WTC11 (cell line): ENCODE results near the gene KAZN. TPM values are rescaled to one million over a fixed set of nuclear protein-coding genes. Genes with fewer than 3 reads are reported as not detected.

Source experiments
- ATAC-seq: fragments of 200-7000 bp; cut with Tn5 transposase; 2 replicates; pipeline ENCODE4 v1.10.0; 2021; ENCODE audit warnings: mild to moderate bottlenecking, moderate library complexity
- CTCF ChIA-PET: fragments of 300-600 bp; sonication (Branson Sonifier 250); formaldehyde crosslinking; loops from one replicate; lab custom pipeline; 2021; ENCODE audit warnings: antibody characterized with exemption; lab: Charles Lee
- POLR2A ChIA-PET: fragments of 350-600 bp; sonication (Branson Sonifier 250); formaldehyde crosslinking; loops from one replicate; lab custom pipeline; 2021; ENCODE audit warnings: antibody characterized with exemption; lab: Charles Lee
- DNase-seq: peaks from one replicate; pipeline ENCODE4 v3.0.0; 2021; ENCODE audit warnings: low spot score
- H3K27ac Mint-ChIP-seq: 2 replicates; pipeline ENCODE4 v1.8.0; 2021; ENCODE audit warnings: mixed read lengths
- H3K27me3 Mint-ChIP-seq: 2 replicates; pipeline ENCODE4 v1.8.0; 2021; ENCODE audit warnings: low read depth, mild to moderate bottlenecking, moderate library complexity, mixed read lengths
- H3K36me3 Mint-ChIP-seq: 2 replicates; pipeline ENCODE4 v1.8.0; 2021; ENCODE audit warnings: mixed read lengths
- H3K4me1 Mint-ChIP-seq: 2 replicates; pipeline ENCODE4 v1.8.0; 2022; ENCODE audit warnings: mixed read lengths
- H3K4me3 Mint-ChIP-seq: 2 replicates; pipeline ENCODE4 v1.8.0; 2021; ENCODE audit warnings: mild to moderate bottlenecking, moderate library complexity, mixed read lengths
- H3K9me3 Mint-ChIP-seq: 2 replicates; pipeline ENCODE4 v1.8.0; 2021; ENCODE audit warnings: mixed read lengths
- CREB1 ChIP-seq: sonication (generic); formaldehyde crosslinking; IDR thresholded peaks from 2 replicates; pipeline ENCODE4 v1.8.0; 2023; ENCODE audit warnings: mild to moderate bottlenecking, missing genetic modification reagents
- ESRRA ChIP-seq: sonication (generic); formaldehyde crosslinking; IDR thresholded peaks from 2 replicates; pipeline ENCODE4 v1.8.1; 2022; ENCODE audit warnings: mild to moderate bottlenecking, missing genetic modification reagents, borderline replicate concordance
- ETV6 ChIP-seq: sonication (generic); formaldehyde crosslinking; IDR thresholded peaks from 2 replicates; pipeline ENCODE4 v1.8.1; 2022; ENCODE audit warnings: mild to moderate bottlenecking, missing genetic modification reagents
- FOXP1 ChIP-seq: sonication (generic); formaldehyde crosslinking; IDR thresholded peaks from 2 replicates; pipeline ENCODE4 v1.8.0; 2022; ENCODE audit warnings: missing genetic modification reagents, mild to moderate bottlenecking, moderate library complexity, borderline replicate concordance
- GRHL2 ChIP-seq: fragments of 250-450 bp; sonication (Bioruptor Pico); IDR thresholded peaks from 2 replicates; pipeline ENCODE4 v1.8.0; 2022; ENCODE audit warnings: mild to moderate bottlenecking, moderate library complexity; ENCODE audit not compliant: insufficient replicate concordance, severe bottlenecking
- NFYB ChIP-seq: sonication (generic); formaldehyde crosslinking; conservative IDR thresholded peaks from 2 replicates; pipeline ENCODE4 v1.8.0; 2022; ENCODE audit warnings: low read depth, missing genetic modification reagents
- NR1H2 ChIP-seq: sonication (generic); formaldehyde crosslinking; IDR thresholded peaks from 2 replicates; pipeline ENCODE4 v1.9.0; 2021; ENCODE audit warnings: mild to moderate bottlenecking, moderate library complexity, missing genetic modification reagents
- OVOL2 ChIP-seq: fragments of 250-450 bp; sonication (Bioruptor Pico); IDR thresholded peaks from 2 replicates; pipeline ENCODE4 v1.9.0; 2021; ENCODE audit warnings: mild to moderate bottlenecking, borderline replicate concordance
- PRRX2 ChIP-seq: fragments of 250-450 bp; sonication (Bioruptor Pico); IDR thresholded peaks from 2 replicates; pipeline ENCODE4 v1.8.0; 2021; ENCODE audit warnings: mild to moderate bottlenecking
- RORB ChIP-seq: fragments of 250-450 bp; sonication (Bioruptor Pico); IDR thresholded peaks from 2 replicates; pipeline ENCODE4 v1.9.0; 2021; ENCODE audit warnings: mild to moderate bottlenecking
- SOX15 ChIP-seq: fragments of 250-450 bp; sonication (Bioruptor Pico); IDR thresholded peaks from 2 replicates; pipeline ENCODE4 v1.9.0; 2021; ENCODE audit warnings: mild to moderate bottlenecking
- TEAD4 ChIP-seq: sonication (generic); formaldehyde crosslinking; IDR thresholded peaks from 2 replicates; pipeline ENCODE4 v1.8.0; 2022; ENCODE audit warnings: mild to moderate bottlenecking, missing genetic modification reagents
- ZNF121 ChIP-seq: sonication (generic); formaldehyde crosslinking; IDR thresholded peaks from 2 replicates; pipeline ENCODE4 v1.8.0; 2023; ENCODE audit warnings: missing genetic modification reagents
- ZNF138 ChIP-seq: sonication (generic); formaldehyde crosslinking; conservative IDR thresholded peaks from 2 replicates; pipeline ENCODE4 v1.8.1; 2022; ENCODE audit warnings: mild to moderate bottlenecking, moderate library complexity, missing genetic modification reagents
- ZNF232 ChIP-seq: sonication (generic); formaldehyde crosslinking; IDR thresholded peaks from 2 replicates; pipeline ENCODE4 v1.8.0; 2022; ENCODE audit warnings: mild to moderate bottlenecking, missing genetic modification reagents
- ZNF416 ChIP-seq: fragments of 250-450 bp; sonication (Bioruptor Pico); IDR thresholded peaks from 2 replicates; pipeline ENCODE4 v1.9.0; 2021; ENCODE audit warnings: mild to moderate bottlenecking, inconsistent platforms
- ZNF423 ChIP-seq: fragments of 250-450 bp; sonication (Bioruptor Pico); IDR thresholded peaks from 2 replicates; pipeline ENCODE4 v2.1.2; 2022; ENCODE audit warnings: mild to moderate bottlenecking, moderate library complexity
- total RNA-seq: library from RNA; stranded (reverse); gene quantifications from 3 replicates; pipeline ENCODE4 v1.2.3, GENCODE V29; 2021
- TF ChIP-seq, protein P1 (sequence below): sonication (generic); formaldehyde crosslinking; IDR thresholded peaks from 2 replicates; pipeline ENCODE4 v1.8.1; 2023; ENCODE audit warnings: mild to moderate bottlenecking, moderate library complexity, missing genetic modification reagents
- TF ChIP-seq, protein P2 (sequence below): sonication (generic); formaldehyde crosslinking; IDR thresholded peaks from 2 replicates; pipeline ENCODE4 v1.8.0; 2023; ENCODE audit warnings: missing genetic modification reagents
- TF ChIP-seq, protein P3 (sequence below): sonication (generic); formaldehyde crosslinking; IDR thresholded peaks from 2 replicates; pipeline ENCODE4 v1.8.1; 2022; ENCODE audit warnings: missing genetic modification reagents, borderline replicate concordance
- TF ChIP-seq, protein P4 (sequence below): fragments of 250-450 bp; sonication (Bioruptor Pico); IDR thresholded peaks from 2 replicates; pipeline ENCODE4 v1.8.0; 2021; ENCODE audit warnings: mild to moderate bottlenecking
- TF ChIP-seq, protein P5 (sequence below): sonication (generic); formaldehyde crosslinking; IDR thresholded peaks from 2 replicates; pipeline ENCODE4 v1.8.1; 2023; ENCODE audit warnings: mild to moderate bottlenecking, missing genetic modification reagents, moderate library complexity
- TF ChIP-seq, protein P6 (sequence below): sonication (generic); formaldehyde crosslinking; IDR thresholded peaks from 2 replicates; pipeline ENCODE4 v1.8.1; 2023; ENCODE audit warnings: mild to moderate bottlenecking, missing genetic modification reagents
- TF ChIP-seq, protein P7 (sequence below): fragments of 250-450 bp; sonication (Bioruptor Pico); IDR thresholded peaks from 2 replicates; pipeline ENCODE4 v1.9.0; 2021; ENCODE audit warnings: moderate library complexity, mild to moderate bottlenecking, inconsistent platforms, borderline replicate concordance
- TF ChIP-seq, protein P8 (sequence below): sonication (generic); formaldehyde crosslinking; conservative IDR thresholded peaks from 2 replicates; pipeline ENCODE4 v1.8.1; 2022; ENCODE audit warnings: mild to moderate bottlenecking, missing genetic modification reagents

KAZN gene
- total RNA-seq, 1 experiment from 2014 or later: 19.9 TPM

DNA sequence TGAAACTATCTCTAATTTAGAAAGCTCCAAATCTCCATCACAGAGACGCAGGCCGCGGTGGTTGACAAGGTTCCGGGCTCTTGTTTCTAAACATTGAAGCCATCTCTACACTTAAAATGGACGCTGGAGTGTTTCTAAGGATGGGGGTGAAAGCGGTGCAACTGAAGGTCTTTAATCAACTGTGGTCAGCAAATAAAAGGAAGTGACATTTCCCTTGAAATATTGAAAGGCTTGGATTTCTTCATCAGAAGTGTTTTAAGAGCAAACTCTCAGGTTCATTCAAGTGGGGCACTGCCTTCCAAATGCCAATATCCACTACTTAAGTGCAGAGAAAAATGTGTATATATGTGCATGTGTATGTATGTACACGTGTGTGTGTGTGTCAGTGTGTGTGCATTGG is 117.3 kb downstream of the KAZN start (continued):
- TF ChIP-seq, protein P1, sequence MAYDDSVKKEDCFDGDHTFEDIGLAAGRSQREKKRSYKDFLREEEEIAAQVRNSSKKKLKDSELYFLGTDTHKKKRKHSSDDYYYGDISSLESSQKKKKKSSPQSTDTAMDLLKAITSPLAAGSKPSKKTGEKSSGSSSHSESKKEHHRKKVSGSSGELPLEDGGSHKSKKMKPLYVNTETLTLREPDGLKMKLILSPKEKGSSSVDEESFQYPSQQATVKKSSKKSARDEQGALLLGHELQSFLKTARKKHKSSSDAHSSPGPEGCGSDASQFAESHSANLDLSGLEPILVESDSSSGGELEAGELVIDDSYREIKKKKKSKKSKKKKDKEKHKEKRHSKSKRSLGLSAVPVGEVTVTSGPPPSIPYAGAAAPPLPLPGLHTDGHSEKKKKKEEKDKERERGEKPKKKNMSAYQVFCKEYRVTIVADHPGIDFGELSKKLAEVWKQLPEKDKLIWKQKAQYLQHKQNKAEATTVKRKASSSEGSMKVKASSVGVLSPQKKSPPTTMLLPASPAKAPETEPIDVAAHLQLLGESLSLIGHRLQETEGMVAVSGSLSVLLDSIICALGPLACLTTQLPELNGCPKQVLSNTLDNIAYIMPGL (CRISPR knock-in tag): no peak
- no peak for TF ChIP-seq ZNF416 (CRISPR knock-in tag)
- TF ChIP-seq, protein P2, sequence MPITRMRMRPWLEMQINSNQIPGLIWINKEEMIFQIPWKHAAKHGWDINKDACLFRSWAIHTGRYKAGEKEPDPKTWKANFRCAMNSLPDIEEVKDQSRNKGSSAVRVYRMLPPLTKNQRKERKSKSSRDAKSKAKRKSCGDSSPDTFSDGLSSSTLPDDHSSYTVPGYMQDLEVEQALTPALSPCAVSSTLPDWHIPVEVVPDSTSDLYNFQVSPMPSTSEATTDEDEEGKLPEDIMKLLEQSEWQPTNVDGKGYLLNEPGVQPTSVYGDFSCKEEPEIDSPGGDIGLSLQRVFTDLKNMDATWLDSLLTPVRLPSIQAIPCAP (CRISPR knock-in tag): no peak
- TF ChIP-seq RORB (CRISPR knock-in tag): no peak
- TF ChIP-seq NFYB (CRISPR knock-in tag): no peak
- no peak for TF ChIP-seq NR1H2 (CRISPR knock-in tag)
- TF ChIP-seq, protein P3, sequence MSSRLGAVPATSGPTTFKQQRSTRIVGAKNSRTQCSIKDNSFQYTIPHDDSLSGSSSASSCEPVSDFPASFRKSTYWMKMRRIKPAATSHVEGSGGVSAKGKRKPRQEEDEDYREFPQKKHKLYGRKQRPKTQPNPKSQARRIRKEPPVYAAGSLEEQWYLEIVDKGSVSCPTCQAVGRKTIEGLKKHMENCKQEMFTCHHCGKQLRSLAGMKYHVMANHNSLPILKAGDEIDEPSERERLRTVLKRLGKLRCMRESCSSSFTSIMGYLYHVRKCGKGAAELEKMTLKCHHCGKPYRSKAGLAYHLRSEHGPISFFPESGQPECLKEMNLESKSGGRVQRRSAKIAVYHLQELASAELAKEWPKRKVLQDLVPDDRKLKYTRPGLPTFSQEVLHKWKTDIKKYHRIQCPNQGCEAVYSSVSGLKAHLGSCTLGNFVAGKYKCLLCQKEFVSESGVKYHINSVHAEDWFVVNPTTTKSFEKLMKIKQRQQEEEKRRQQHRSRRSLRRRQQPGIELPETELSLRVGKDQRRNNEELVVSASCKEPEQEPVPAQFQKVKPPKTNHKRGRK (CRISPR knock-in tag): no peak
- no peak for TF ChIP-seq FOXP1 (CRISPR knock-in tag)
- TF ChIP-seq, protein P4, sequence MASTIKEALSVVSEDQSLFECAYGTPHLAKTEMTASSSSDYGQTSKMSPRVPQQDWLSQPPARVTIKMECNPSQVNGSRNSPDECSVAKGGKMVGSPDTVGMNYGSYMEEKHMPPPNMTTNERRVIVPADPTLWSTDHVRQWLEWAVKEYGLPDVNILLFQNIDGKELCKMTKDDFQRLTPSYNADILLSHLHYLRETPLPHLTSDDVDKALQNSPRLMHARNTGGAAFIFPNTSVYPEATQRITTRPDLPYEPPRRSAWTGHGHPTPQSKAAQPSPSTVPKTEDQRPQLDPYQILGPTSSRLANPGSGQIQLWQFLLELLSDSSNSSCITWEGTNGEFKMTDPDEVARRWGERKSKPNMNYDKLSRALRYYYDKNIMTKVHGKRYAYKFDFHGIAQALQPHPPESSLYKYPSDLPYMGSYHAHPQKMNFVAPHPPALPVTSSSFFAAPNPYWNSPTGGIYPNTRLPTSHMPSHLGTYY: no peak
- TF ChIP-seq ZNF121 (CRISPR knock-in tag): no peak
- TF ChIP-seq, protein P5, sequence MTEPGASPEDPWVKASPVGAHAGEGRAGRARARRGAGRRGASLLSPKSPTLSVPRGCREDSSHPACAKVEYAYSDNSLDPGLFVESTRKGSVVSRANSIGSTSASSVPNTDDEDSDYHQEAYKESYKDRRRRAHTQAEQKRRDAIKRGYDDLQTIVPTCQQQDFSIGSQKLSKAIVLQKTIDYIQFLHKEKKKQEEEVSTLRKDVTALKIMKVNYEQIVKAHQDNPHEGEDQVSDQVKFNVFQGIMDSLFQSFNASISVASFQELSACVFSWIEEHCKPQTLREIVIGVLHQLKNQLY (CRISPR knock-in tag): no peak
- TF ChIP-seq PRRX2: no peak

DNA sequence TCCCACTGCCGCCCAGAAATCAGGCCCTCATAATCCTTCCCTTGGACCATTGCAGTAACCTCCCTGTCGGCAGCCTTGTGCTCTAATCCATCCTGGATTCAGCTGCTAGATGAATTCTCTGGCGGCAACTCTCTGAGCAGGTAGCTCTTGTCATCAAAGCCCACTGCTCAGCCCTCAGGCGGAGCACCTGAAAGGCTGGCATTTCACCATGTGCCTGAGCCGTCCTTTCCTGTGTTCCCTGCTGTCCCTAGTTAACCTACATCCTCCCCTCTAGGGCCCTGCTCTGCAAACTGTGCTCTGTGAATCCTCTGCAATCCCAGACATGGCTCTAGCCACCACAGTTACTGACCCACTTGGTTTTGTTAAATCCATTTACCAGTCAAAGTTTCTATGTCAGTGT is 118.0 kb downstream of the KAZN start:
- H3K9me3 Mint-ChIP-seq: peaks cover 8% of the 10 kb centered on the region
- no peaks in the 10 kb centered on the region; the same call in 1 of the 2 replicates for H3K27me3 Mint-ChIP-seq
- ChIA-PET CTCF (interaction anchor here (0.5 kb wide), 1 partner anchor 47 kb away, joined by 3 read pairs; no protein-coding TSS in a partner anchor), POLR2A (no interaction called here)
- H3K27ac Mint-ChIP-seq: 0 out of 2 replicates have a peak overlapping the region, but pooled peaks have one; percentile 66
- H3K4me1 Mint-ChIP-seq: peaks cover 32% of the 10 kb centered on the region
- no peaks in the 10 kb centered on the region for H3K36me3 Mint-ChIP-seq
- no peak for ATAC-seq
- no peak overlapping the region for H3K4me3 Mint-ChIP-seq
- DNase-seq: no peak
- TF ChIP-seq TEAD4 (CRISPR knock-in tag): no peak
- TF ChIP-seq ESRRA (CRISPR knock-in tag): no peak
- TF ChIP-seq OVOL2: no peak
- TF ChIP-seq ZNF138 (CRISPR knock-in tag): no peak
- no peak for TF ChIP-seq ZNF416 (CRISPR knock-in tag)
- TF ChIP-seq CREB1 (CRISPR knock-in tag): no peak

DNA sequence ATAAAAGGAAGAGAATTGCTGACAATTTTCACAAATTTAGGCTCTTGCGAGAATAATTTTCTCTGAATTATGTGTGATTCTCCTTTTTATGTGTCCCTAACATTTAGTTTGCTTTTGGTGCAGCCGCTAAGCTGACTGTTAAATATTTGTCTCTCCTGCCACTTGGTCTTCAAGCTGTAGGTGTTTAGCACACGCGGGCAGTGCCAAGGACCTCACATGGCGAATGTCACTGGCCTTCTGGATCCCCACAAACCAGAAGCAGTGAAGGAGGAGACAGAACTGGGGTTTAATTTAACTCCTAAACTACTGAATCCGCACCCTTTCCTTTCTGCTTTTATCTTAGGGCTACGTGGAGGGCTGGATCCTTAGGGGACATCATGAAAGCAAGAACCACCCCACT is 120.0 kb downstream of the KAZN start:
- DNase-seq (no peak), ATAC-seq (no peak)
- POLR2A ChIA-PET: no interaction called here
- TF ChIP-seq, protein P6, sequence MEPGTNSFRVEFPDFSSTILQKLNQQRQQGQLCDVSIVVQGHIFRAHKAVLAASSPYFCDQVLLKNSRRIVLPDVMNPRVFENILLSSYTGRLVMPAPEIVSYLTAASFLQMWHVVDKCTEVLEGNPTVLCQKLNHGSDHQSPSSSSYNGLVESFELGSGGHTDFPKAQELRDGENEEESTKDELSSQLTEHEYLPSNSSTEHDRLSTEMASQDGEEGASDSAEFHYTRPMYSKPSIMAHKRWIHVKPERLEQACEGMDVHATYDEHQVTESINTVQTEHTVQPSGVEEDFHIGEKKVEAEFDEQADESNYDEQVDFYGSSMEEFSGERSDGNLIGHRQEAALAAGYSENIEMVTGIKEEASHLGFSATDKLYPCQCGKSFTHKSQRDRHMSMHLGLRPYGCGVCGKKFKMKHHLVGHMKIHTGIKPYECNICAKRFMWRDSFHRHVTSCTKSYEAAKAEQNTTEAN (CRISPR knock-in tag): no peak
- TF ChIP-seq GRHL2 (no peak), ZNF232 (CRISPR knock-in tag) (no peak), FOXP1 (CRISPR knock-in tag) (no peak), SOX15 (CRISPR knock-in tag) (no peak), ETV6 (no peak), NR1H2 (CRISPR knock-in tag) (no peak), ZNF423 (CRISPR knock-in tag) (no peak)
- TF ChIP-seq, protein P7, sequence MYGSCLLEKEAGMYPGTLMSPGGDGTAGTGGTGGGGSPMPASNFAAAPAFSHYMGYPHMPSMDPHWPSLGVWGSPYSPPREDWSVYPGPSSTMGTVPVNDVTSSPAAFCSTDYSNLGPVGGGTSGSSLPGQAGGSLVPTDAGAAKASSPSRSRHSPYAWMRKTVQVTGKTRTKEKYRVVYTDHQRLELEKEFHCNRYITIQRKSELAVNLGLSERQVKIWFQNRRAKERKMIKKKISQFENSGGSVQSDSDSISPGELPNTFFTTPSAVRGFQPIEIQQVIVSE (CRISPR knock-in tag): no peak
- TF ChIP-seq, protein P8, sequence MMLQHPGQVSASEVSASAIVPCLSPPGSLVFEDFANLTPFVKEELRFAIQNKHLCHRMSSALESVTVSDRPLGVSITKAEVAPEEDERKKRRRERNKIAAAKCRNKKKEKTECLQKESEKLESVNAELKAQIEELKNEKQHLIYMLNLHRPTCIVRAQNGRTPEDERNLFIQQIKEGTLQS: no peak
- H3K27ac Mint-ChIP-seq: no peak overlapping the region
- peaks cover 22% of the 10 kb centered on the region for H3K4me1 Mint-ChIP-seq
- CTCF ChIA-PET: no interaction called here
- H3K4me3 Mint-ChIP-seq: no peak overlapping the region
- peaks cover 8% of the 10 kb centered on the region for H3K9me3 Mint-ChIP-seq
- H3K36me3 Mint-ChIP-seq: 0 out of 2 replicates have a peak, but pooled peaks cover 3% of the 10 kb centered on the region
- no peaks in the 10 kb centered on the region; the same call in 1 of the 2 replicates for H3K27me3 Mint-ChIP-seq
